HG03045 (cell line): ENCODE data around the gene ID1.
"Not testable (repeated sequence)": the region's sequence is repeated elsewhere in the genome, so short reads cannot be mapped to it uniquely, and the experiment has no call there.

Source experiments
- ATAC-seq: cut with Tn5 transposase; IDR thresholded peaks from one replicate; pipeline ENCODE4 v1.9.1; 2021; ENCODE audit warnings: mild to moderate bottlenecking, moderate library complexity; ENCODE audit not compliant: unreplicated experiment

The ID1 gene

GRCh38 chr20:31632548-31633338, 27.7 kb downstream of the ID1 start:
- no peak for ATAC-seq

GRCh38 chr20:31633339-31633914, 28.3 kb downstream of the ID1 start:
- ATAC-seq, result no peak

GRCh38 chr20:31637660-31638059, 32.6 kb downstream of the ID1 start, which contains the start of gene COX4I2:
Gene COX4I2 (plus strand): TSS chr20:31637912. CDS start chr20:31639018, 1,106 bp downstream.
- ATAC-seq, result no peak

- ATAC-seq, result no peak
These were observed 33.2 kb downstream of the ID1 start for GRCh38 chr20:31638317-31638716.

- ATAC-seq, result no peak
These were observed 33.7 kb downstream of the ID1 start for GRCh38 chr20:31638816-31639215.

GRCh38 chr20:31640259-31640658, 35.2 kb downstream of the ID1 start:
- ATAC-seq, result no peak

DNA sequence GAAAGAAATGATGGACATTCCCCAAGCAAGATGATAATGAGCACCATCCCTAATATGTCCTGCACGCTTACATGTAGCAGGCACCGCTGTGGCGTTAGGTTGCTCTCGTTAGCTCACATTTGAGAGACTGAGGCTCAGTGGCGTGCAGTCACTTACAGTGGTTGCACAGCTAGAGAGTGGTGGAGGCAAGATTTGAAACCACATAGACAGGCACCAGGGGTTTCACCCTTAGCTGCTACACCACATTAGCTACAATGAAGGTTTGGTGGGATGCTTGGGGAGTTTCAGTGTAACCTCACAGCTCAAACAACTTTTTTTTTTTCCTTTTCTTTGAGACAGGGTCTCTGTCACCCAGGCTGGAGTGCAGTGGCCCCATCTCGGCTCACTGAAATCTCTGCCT, 36.3 kb downstream of the ID1 start:
- no peak for ATAC-seq

DNA sequence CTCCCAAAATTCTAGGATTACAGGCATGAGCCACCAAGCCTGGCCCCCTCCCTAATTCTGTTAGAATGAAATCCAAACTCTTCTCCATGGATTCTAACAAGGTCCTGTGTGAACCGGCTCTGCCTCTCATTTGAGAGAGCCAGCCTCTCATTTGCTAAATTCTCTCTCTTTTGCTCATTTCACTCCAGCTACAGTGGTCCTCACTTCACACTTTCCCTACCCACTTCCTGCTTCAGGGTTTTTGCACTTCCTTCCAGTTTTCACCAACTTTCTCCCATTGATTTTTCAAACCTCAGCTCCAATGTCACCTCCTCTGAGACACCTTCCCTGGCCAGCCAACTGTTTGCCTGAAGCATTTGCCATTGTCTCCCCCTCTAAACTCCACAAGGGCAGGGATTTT, 37.7 kb downstream of the ID1 start:
- no peak for ATAC-seq

DNA sequence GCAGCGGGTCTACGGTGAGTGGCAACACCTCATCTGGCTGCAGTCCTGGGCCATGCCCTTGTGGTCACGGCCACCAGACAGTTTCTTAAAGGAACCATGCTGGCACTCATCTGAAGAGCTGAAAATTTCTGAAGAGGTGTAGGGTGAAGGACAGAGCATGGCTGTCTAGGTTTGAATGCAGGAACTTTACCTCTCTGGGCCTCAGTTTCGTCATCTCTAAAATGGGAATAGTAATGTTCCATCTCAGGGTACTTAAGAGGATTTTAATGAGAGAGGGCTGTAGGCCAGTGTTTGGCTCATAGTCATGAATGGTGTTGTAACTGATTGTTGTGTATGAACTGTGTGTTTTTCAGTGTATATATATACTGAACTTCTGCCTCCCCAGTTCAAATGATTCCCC, 38.4 kb downstream of the ID1 start:
- no peak for ATAC-seq

DNA sequence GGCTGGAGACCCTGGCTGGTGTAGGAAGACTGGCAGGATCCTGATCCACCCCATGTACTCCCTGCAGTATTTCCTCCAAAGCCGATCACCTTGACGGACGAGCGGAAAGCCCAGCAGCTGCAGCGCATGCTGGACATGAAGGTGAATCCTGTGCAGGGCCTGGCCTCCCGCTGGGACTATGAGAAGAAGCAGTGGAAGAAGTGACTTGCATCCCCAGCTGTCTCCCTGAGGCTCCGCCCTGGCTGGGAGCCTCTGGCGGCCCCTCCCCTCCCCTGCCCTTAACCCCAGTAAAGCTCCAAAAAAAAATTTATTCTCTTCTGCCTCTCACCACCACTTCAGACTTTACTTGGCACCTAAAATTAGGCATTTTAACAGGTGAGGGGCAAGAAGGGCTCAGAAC, 39.6 kb downstream of the ID1 start:
- no peak for ATAC-seq

GRCh38 chr20:31648104-31648503, 43.0 kb downstream of the ID1 start:
- ATAC-seq, result not testable (repeated sequence)

DNA sequence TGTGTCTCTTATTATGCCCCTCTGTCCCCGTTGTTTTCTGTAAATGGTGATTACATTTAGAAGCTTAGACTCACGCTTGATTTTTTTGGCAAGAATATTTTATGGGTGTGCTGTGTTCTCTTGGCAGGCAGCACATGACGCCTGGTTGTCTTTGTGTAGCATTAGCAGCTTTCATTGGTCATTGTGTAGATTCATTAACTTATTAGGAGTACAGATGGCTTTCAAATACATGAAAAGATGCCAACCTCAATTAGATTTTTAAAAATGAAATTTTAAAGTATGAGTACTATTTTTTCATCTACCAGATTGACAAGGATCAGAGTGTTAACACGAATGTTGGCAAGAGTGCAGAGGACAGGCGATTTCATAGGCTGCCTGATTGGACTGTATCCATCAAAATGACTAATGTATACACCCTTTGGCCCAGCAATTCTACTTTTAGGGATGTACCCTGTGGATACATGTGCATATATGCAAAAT, 47.9 kb downstream of the ID1 start:
- no peak for ATAC-seq

DNA sequence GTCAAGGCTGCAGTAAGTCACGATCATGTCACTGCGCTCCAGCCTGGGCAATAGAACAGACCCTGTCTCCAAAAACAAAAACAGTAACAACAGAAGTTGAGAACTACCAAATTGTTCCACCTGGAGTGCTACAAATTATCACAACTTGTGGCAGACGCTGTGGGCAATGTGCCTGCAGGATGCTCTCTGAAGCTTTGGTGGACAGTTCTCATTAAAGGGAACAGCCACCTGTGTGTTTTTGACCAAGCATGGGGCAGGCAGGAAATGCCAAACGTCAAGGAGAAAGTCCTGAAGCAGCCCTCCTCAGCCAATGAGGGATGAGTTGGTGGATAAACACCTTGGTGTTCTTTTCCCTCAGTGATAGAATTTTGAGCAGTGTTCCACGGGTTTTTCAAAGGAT, 48.5 kb downstream of the ID1 start:
- ATAC-seq, result no peak

DNA sequence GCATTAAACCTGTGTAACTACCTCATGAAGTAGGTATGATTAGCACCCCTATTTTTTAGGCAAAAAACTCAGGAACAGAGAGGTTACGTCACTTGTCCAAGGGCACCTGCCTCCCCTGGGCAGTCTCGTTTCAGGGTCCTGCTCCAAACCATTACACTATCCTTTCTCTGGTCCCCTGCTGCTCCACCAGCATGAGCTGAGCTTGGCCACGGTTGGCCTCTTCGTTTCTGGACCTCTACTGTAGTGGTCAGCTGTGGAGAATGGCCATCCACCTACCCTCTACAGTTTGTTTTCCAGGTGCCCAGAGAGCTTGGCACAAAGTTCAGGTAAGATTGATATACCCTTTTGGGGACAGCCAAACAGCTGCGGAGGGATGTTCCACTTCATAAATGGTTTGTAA, 49.4 kb downstream of the ID1 start:
- no peak for ATAC-seq
